GM19043 (cell line): Measurements from ENCODE around the gene ARHGAP10.
"Not testable (repeated sequence)": the region's sequence is repeated elsewhere in the genome, so short reads cannot be mapped to it uniquely, and the experiment has no call there.

Experiments used
- ATAC-seq: cut with Tn5 transposase; IDR thresholded peaks from one replicate; pipeline ENCODE4 v1.9.1; 2021; ENCODE audit warnings: low read depth; ENCODE audit not compliant: unreplicated experiment

ARHGAP10 gene

GRCh38 chr4:147969573-147970385 lies 237.9 kb downstream of the ARHGAP10 start:
- no peak for ATAC-seq

DNA sequence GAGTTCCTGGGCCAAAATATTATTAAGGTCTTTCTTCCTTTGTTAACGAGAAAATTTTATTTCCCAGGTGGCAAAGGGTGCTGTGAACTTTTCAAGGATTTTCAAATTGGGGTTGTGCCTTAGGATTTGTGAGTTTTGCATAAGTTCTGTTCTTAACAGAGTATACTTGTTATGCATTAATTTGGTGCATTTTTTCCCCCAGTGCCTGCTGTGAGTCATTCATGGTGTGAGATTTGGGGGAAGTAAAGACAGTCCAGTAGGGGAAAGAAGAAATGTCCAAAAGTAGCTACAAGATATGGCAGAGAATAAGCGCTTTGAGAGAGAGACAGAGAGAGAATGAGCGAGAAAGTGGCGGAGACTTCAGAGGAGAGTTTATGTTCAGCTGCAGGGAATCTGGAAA lies 239.2 kb downstream of the ARHGAP10 start:
- no peak for ATAC-seq

DNA sequence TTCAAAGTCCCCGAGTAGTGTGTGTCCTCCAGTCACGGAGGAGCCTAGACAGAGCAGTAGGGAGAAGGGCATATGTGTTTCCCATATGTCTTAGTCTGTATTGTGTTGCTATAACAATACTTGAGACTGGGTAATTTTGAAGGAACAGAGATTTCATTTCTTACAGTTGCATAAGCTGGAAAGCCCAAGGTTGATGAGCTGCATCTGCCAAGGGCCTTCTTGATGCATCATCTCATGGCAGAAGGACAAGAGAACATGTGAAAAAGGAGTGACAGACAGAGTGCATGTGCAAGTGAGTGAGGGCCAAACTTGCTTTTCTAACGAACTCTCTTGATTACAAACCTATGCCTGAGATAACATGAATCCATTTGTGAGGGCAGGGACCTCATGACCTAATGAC lies 243.4 kb downstream of the ARHGAP10 start:
- no peak for ATAC-seq

DNA sequence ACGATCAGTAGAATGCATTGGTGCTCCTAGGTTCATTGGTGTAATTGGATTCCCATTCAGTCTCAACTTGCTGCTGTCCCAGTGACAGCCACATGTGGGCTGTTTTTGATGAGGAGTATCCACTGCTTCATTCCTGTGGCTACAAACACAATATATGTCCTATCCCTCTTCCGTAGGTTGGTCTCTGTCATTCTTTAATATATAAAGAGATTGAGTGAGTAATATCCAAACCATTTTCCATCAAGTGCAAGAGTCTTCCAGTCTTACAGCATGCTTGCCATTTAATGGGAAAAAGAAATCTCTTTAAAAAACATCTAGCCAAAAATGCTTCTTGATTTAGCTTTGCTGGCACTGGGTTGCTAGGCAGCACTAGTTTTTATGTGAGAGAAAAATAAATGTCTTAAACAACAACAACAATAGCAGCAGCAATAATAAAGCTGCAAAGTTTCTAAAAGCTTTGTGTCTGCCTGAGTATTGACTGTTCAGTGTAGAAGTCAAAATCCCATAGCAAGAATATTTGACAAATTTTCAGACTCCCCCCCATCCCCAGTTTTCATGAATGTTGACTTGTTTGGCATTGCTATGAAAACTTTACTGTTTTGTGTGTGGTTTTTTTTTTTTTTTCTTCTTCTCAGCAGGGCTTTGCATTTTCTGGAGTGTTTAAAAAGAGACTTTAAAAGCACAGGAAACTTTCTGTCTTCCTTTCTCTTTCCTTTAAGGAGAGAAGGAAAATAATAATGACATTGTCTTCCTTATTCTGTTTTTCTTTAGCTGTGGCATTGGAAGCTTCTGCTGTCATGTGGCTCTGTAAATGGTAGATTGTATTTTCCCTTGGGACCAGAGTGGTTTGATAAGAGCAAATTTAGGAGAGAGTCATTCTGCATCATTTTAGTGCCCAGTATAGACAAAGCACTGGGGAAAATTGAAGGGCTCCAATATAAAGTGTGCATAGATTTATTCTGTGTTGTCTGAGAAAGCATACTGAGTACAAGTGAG lies 244.3 kb downstream of the ARHGAP10 start:
- no peak for ATAC-seq

DNA sequence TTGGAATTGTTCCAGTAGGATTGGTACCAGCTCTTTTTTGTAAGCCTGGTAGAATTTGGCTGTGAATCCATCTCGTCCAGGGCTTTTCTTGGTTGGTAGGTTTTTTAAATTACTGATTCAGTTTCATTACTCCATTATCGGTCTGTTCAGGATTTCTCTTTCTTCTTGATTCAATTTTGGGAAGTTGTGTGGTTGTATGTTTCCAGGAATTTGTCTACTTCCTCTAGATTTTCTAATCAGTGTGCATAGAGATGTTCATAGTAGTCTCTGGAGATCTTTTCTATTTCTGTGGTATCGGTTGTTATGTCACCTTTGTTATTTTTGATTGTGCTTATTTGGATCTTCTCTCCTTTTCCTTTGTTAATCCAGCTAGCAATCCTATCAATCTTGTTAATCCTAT lies 248.7 kb downstream of the ARHGAP10 start:
- ATAC-seq, result no peak

- ATAC-seq, result peak; percentile 84
Observed at GRCh38 chr4:147981305-147981704, 249.4 kb downstream of the ARHGAP10 start.

GRCh38 chr4:147984065-147984777 lies 252.3 kb downstream of the ARHGAP10 start:
- ATAC-seq, result no peak

DNA sequence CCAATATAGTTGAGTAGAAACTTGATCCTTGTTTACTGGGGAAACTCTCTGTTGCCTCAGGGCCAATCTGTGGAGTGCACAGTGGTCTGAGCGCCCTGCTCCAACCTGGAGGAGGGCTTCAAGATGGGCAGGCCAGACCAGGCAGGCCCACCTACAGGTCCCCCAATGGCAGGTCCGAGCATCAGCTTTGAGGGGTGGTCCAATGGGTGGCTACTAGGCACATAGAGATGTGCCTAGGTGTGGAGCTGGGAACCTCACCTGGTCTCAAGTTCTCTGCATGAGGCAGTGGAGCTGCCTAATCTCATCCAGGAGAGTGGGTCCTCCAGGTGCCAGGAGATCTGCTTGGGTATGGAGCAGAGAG lies 252.9 kb downstream of the ARHGAP10 start:
- no peak for ATAC-seq

DNA sequence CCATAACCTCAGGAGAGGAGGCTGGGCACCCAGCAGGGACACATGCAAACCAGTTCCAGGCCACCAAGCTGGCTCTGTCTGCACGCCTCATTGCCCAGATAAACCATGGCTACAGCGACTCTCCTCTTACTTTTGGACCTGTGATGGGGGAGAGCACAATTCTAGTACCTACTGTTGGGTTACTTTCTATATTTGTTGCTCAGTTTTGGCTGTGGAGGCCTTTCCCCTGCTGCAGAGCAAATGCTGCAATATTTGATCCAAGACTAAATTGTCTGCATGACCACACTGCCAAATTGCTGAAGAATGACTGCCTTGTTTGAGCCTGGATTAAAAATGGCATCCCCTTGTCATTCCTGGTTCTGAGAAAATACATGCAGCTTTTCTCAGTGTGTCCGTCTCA lies 253.5 kb downstream of the ARHGAP10 start:
- ATAC-seq, result no peak

GRCh38 chr4:147987252-147987651 lies 255.4 kb downstream of the ARHGAP10 start:
- ATAC-seq, result peak; percentile 65

GRCh38 chr4:147991543-147992283 lies 259.8 kb downstream of the ARHGAP10 start:
- no peak for ATAC-seq

- ATAC-seq, result no peak
Observed at GRCh38 chr4:147994076-147994475, 262.2 kb downstream of the ARHGAP10 start.

DNA sequence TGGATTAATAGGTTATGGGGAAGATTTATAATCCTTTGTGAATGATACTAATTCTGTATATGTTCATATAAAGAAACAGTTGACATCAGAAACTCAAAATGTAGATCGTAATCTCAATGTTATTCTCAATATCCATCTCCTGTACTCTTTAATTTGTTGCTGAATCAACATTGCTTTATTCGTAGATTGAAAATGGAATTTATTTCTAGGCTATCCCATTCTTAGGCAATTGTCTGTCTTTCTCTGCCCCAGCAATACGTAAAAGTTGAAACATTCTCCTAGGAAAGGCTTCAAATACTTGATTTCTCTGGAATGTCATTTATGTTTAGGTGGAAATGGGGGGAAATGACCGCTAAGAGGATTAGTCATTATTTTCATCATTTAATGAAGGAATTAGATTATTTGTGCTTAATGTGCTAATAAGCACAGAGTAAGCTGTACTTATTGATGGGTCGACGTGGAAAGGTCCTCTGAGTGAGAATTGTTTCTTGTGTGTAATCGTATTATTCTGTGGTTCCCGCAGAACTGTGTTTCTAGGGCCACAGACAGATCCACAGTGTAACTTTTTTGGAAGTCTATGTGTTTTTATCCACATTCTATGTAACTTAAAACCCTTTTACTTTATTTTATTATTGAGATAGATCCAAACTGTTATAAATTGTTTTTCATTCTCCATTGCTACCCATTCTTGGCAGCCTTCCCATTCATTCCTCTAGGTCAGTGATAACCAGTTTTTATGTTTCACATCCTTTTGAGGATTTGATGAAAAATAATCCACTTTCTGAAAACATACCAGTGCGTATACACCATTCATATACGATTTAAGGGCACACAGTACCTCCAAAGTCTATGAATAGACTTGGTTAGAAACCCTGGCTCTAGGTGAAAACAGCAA lies 262.9 kb downstream of the ARHGAP10 start:
- no peak for ATAC-seq

GRCh38 chr4:147996859-147997258 lies 265.0 kb downstream of the ARHGAP10 start:
- ATAC-seq, result no peak

DNA sequence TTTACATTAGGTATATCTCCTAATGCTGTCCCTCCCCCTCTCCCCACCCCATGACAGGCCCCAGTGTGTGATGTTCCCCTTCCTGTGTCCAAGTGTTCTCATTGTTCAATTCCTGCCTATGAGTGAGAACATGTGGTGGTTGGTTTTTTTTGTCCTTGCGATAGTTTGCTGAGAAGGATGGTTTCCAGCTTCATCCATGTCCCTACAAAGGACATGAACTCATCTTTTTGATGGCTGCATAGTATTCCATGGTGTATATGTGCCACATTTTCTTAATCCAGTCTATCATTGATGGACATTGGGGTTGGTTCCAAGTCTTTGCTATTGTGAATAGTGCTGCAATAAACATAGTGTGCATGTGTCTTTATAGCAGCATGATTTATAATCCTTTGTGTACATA lies 268.1 kb downstream of the ARHGAP10 start:
- not testable (repeated sequence) for ATAC-seq

DNA sequence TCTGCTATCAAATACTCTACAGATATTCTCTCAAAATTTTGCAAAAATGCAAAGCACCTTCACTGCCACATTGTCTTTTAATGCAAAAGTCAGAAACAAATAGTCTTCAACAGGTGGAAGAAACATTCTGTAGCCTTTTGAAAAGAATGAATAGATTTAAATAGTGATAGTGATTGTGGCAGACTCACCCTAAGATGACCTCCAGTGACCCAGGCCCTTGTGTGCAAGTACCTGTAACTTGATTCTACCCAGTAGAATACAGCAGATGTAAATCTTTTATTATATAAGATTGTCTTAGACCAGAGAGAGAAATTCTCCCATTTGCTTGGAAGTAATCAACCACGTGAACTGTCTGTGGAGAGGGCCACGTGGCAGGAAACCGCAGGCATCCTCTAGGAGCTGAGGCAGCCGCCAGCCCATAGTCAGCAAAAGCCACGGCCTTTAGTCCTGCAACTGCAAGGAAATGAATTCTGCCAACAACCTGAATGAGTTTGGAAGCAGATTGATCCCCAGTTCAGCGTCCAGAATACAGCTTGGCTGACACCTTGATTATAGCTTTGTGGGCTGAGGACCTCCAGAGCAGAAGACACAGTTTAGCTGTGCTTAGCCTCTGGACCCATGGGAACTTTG lies 272.5 kb downstream of the ARHGAP10 start:
- ATAC-seq, result no peak

GRCh38 chr4:148006001-148006400 lies 274.1 kb downstream of the ARHGAP10 start:
- ATAC-seq, result no peak

DNA sequence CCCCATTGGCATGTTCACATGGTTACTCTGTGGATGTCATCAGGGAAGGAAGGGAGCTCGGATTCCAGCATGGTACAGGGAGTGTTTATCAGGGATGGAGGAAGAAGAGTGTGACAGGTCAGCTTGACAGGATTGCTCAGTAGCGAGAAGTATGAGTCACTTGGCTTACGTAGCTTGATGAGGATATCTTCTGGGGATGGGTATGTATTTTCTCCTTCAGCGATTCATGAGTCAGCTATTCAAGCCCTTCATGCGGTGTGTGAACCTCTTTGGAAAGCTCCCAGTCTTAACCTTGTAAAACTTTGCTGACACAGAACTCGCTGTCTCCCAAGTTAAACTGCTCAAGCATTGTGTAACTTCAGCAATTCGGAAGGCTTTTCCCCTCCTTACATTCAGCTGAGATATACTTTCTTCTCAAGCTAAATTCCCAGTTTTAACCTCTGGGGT lies 275.4 kb downstream of the ARHGAP10 start:
- no peak for ATAC-seq

GRCh38 chr4:148007792-148008191 lies 275.9 kb downstream of the ARHGAP10 start:
- no peak for ATAC-seq
